Left renal cortex interstitium (tissue), 4 donors: Measurements from ENCODE around the gene OR2H2. TPM values are rescaled to one million over a fixed set of nuclear protein-coding genes. Genes with fewer than 3 reads are reported as not detected.

Experiments used
- DNase-seq, 4 donors: peaks; one replicate each; pipeline ENCODE4 v3.0.0-alpha.2; 2013; ENCODE audit warnings: low read depth in 4 of 4, low spot score in 2 of 4, missing footprints in 1 of 4
- polyA plus RNA-seq, 4 donors: library from polyadenylated mRNA; unstranded; fragments of 120-200 nt; gene quantifications; one replicate each; pipeline ENCODE4 v1.2.1, GENCODE V29; 2013; ENCODE audit not compliant: insufficient read length in 4 of 4

OR2H2 gene
- polyA plus RNA-seq, 4 donors, result 0.22 to 0.25 TPM; not detected in 2

- peak in 1 of 4 donors; percentile 60 for DNase-seq
Observed at GRCh38 chr6:29627755-29628418, 43.0 kb downstream of the OR2H2 start.

- peak; percentile 50 to 81 (median 59) for DNase-seq
Observed at GRCh38 chr6:29628419-29629281, 43.7 kb downstream of the OR2H2 start.

GRCh38 chr6:29629571-29629970 lies 44.6 kb downstream of the OR2H2 start:
- no peak for DNase-seq

- DNase-seq, result no peak
Observed at GRCh38 chr6:29630315-29630714, 45.4 kb downstream of the OR2H2 start.

GRCh38 chr6:29631209-29631810 lies 46.4 kb downstream of the OR2H2 start:
- DNase-seq, result no peak

GRCh38 chr6:29631860-29632731 lies 47.2 kb downstream of the OR2H2 start:
- DNase-seq, result no peak

GRCh38 chr6:29632789-29633533 lies 48.0 kb downstream of the OR2H2 start, which contains the start of gene GABBR1:
Gene GABBR1, minus strand, starts transcription at chr6:29633183. Its CDS starts 798 bp downstream, at chr6:29632385.
- peak; percentile 78 to 86 (median 82) for DNase-seq

- peak in 2 of 4 donors; percentile 28 to 64 for DNase-seq
Observed at GRCh38 chr6:29633534-29633905, 48.6 kb downstream of the OR2H2 start.

GRCh38 chr6:29637247-29637646 lies 52.3 kb downstream of the OR2H2 start:
- DNase-seq, result no peak

Other genes starting within 250 kb of the OR2H2 start
- not detected for gene OR5V1, start 216.3 kb upstream of the OR2H2 start, polyA plus RNA-seq
- gene OR12D3, start 209.8 kb upstream of the OR2H2 start, polyA plus RNA-seq, result not detected
- gene OR12D2, start 189.5 kb upstream of the OR2H2 start, polyA plus RNA-seq, result not detected
- not detected for gene OR12D1, start 170.2 kb upstream of the OR2H2 start, polyA plus RNA-seq
- not detected for gene OR10C1, start 145.8 kb upstream of the OR2H2 start, polyA plus RNA-seq
- gene OR11A1, start 128.1 kb upstream of the OR2H2 start, polyA plus RNA-seq, result not detected
- gene OR2H1, start 128.0 kb upstream of the OR2H2 start, polyA plus RNA-seq, result not detected
- gene MAS1L, start 97.2 kb upstream of the OR2H2 start, polyA plus RNA-seq, result not detected
- 1 to 10 TPM in 2 of 4 donors, under 1 TPM in 2; 0.62 to 1.4 (median 1.0) TPM for gene UBD, start 25.4 kb upstream of the OR2H2 start, polyA plus RNA-seq
- 100 to 1,000 TPM in 2 of 4 donors, 10 to 100 TPM in 2; 33.2 to 114 (median 74.1) TPM for gene GABBR1, start 48.1 kb downstream of the OR2H2 start, polyA plus RNA-seq
- gene MOG, start 72.0 kb downstream of the OR2H2 start, polyA plus RNA-seq, result under 1 TPM in 2 of 4 donors, not detected in 2; 0.22 to 0.49 TPM
- under 1 TPM in 3 of 4 donors, not detected in 1; 0.16 to 0.24 (median 0.21) TPM for gene ZFP57, start 96.0 kb downstream of the OR2H2 start, polyA plus RNA-seq
- gene HLA-F, start 138.3 kb downstream of the OR2H2 start, polyA plus RNA-seq, result 1 to 10 TPM; 2.6 to 5.7 (median 5.1) TPM
- 10 to 100 TPM in 1 of 4 donors, 1 to 10 TPM in 2, under 1 TPM in 1; 0.59 to 10.2 (median 5.1) TPM for gene HLA-G, start 242.7 kb downstream of the OR2H2 start, polyA plus RNA-seq